Stimulated activated naive B cell treated with anti-CD40 and anti-IgM and Interleukin-4, amounts not matched to agents 10 μg/mL and 1 μg/mL and 100 μg/mL, for 72 hours (primary cell): ENCODE results near the gene GATA3.
A peak's percentile ranks its signal among the peaks of the same experiment; 100 is the strongest.

Experiments used
- ATAC-seq, 2 donors: fragments of 150-1000 bp; cut with Tn5 transposase; replicated peaks; 2 replicates each; pipeline ENCODE4 v1.10.0; 2021; ENCODE audit warnings: moderate library complexity in 1 of 2
- DNase-seq: peaks from one replicate; pipeline ENCODE4 v3.0.0; 2021
- H3K27ac Mint-ChIP-seq: one replicate; pipeline ENCODE4 v1.8.0; 2022; ENCODE audit warnings: mild to moderate bottlenecking, mixed read lengths
- H3K27me3 Mint-ChIP-seq, 2 donors: one replicate each; pipeline ENCODE4 v1.8.0; 2022; ENCODE audit warnings: mixed read lengths in 2 of 2
- H3K36me3 Mint-ChIP-seq, 2 donors: one replicate each; pipeline ENCODE4 v1.8.0; 2022; ENCODE audit warnings: mixed read lengths in 2 of 2, mild to moderate bottlenecking in 1 of 2
- H3K4me1 Mint-ChIP-seq, 2 donors: one replicate each; pipeline ENCODE4 v1.8.0; 2022; ENCODE audit warnings: mixed read lengths in 2 of 2, mild to moderate bottlenecking in 1 of 2
- H3K4me3 Mint-ChIP-seq, 2 donors: one replicate each; pipeline ENCODE4 v1.8.0; 2022; ENCODE audit warnings: mild to moderate bottlenecking in 2 of 2, mixed read lengths in 2 of 2, moderate library complexity in 1 of 2
- H3K9me3 Mint-ChIP-seq, 2 donors: one replicate each; pipeline ENCODE4 v1.8.0; 2022; ENCODE audit warnings: mixed read lengths in 2 of 2, mild to moderate bottlenecking in 1 of 2

Gene GATA3

DNA sequence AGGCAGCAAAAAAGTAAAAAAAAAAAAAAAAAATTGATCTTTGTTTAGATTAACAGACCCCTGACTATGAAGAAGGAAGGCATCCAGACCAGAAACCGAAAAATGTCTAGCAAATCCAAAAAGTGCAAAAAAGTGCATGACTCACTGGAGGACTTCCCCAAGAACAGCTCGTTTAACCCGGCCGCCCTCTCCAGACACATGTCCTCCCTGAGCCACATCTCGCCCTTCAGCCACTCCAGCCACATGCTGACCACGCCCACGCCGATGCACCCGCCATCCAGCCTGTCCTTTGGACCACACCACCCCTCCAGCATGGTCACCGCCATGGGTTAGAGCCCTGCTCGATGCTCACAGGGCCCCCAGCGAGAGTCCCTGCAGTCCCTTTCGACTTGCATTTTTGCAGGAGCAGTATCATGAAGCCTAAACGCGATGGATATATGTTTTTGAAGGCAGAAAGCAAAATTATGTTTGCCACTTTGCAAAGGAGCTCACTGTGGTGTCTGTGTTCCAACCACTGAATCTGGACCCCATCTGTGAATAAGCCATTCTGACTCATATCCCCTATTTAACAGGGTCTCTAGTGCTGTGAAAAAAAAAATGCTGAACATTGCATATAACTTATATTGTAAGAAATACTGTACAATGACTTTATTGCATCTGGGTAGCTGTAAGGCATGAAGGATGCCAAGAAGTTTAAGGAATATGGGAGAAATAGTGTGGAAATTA lies 19.4 kb downstream of the GATA3 start:
- Mint-ChIP-seq H3K4me1 (peaks cover 0 to 3% of the 10 kb centered on the region in 2 donors), H3K27ac (no peak overlapping the region), H3K9me3 (peaks cover 0 to 4% of the 10 kb centered on the region in 2 donors), H3K27me3 (peaks cover 26 to 28% of the 10 kb centered on the region in 2 donors), H3K36me3 (peaks cover 0 to 7% of the 10 kb centered on the region in 2 donors), H3K4me3 (no peak overlapping the region)
- ATAC-seq = no peak
- no peak for DNase-seq

DNA sequence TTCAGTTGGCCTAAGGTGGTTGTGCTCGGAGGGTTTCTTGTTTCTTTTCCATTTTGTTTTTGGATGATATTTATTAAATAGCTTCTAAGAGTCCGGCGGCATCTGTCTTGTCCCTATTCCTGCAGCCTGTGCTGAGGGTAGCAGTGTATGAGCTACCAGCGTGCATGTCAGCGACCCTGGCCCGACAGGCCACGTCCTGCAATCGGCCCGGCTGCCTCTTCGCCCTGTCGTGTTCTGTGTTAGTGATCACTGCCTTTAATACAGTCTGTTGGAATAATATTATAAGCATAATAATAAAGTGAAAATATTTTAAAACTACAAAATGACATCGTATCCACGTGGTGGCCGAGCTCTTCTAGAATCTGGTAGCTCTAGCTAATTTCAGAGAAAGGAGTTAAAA lies 20.4 kb downstream of the GATA3 start:
- no peaks in the 10 kb centered on the region for H3K9me3 Mint-ChIP-seq
- H3K27me3 Mint-ChIP-seq = peaks cover 23 to 34% of the 10 kb centered on the region in 2 donors
- no peak for DNase-seq
- no peak overlapping the region for H3K4me3 Mint-ChIP-seq
- peaks cover 0 to 2% of the 10 kb centered on the region in 2 donors for H3K36me3 Mint-ChIP-seq
- no peaks in the 10 kb centered on the region for H3K4me1 Mint-ChIP-seq
- H3K27ac Mint-ChIP-seq = no peak overlapping the region
- ATAC-seq = no peak

DNA sequence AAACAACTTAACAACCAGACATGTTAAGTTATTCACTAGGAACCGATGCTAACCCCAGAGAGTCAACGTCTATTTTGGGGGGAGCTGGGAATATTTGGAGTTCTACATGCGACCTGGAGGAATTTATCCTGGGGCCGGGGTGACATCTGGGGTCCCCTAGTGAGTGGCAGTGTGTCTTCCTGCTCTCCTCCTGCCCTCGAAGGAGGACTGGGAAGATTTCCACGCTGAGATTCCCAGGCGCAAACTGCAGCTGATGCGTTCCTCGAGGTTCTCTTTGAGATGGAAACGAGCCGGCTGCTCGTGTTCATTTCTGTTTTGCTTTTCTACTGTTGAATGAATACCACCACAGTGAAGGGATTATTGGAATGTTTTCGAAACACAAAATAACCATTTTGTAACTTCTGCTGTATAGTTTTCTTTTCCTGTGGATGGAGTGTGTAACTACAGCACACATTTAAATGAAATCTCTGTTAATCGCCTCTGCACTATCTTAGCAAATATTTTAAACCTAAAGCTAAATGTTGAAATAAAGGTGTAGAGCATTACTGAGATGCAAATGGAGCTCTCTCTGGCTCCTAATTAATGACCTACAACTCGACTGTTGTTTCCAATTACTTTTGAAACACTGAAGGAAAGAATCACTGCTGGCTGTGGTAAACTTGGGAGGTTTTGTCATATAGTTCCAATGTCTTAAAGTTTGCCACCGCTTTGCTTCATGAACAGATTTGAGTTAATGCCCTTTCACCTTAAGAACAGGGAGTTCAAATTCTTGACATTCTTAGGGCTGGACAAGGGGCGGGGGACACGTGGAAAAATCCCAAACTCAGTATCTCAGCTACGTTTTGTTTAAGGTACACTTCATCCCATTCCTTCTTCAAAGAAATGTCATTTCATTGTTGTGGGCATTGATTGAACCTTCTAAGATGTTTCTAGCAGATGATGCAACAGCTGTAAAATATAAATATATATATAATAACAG lies 21.1 kb downstream of the GATA3 start:
- Mint-ChIP-seq H3K27me3 (peaks cover 21 to 30% of the 10 kb centered on the region in 2 donors), H3K4me3 (no peak overlapping the region), H3K27ac (no peak overlapping the region), H3K36me3 (peaks cover 0 to 2% of the 10 kb centered on the region in 2 donors), H3K4me1 (no peaks in the 10 kb centered on the region), H3K9me3 (no peaks in the 10 kb centered on the region)
- ATAC-seq = no peak
- DNase-seq = no peak

DNA sequence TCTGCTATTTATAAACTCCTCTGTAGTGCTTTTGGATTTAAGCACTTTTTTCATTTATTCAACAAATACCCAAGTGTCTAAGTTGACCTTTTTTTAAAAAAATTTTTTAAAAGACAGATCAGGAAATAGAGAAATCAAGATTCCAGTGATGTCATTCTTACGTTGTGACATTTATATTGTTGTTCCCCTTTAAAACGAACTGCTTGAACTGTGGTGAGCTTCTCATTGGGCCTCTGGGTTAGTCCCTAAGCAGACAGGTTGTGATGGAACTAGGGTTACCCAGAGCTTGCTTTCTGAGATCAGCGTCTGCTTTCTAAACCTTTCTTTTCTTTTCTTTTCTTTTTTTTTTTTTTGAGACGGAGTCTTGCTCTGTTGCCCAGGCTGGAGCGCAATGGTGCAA lies 22.4 kb downstream of the GATA3 start:
- no peak overlapping the region for H3K4me3 Mint-ChIP-seq
- H3K36me3 Mint-ChIP-seq = peaks cover 0 to 2% of the 10 kb centered on the region in 2 donors
- DNase-seq (no peak), ATAC-seq (no peak)
- H3K4me1 Mint-ChIP-seq = no peaks in the 10 kb centered on the region
- H3K9me3 Mint-ChIP-seq = no peaks in the 10 kb centered on the region
- H3K27me3 Mint-ChIP-seq = peaks cover 19 to 34% of the 10 kb centered on the region in 2 donors
- H3K27ac Mint-ChIP-seq = no peak overlapping the region

DNA sequence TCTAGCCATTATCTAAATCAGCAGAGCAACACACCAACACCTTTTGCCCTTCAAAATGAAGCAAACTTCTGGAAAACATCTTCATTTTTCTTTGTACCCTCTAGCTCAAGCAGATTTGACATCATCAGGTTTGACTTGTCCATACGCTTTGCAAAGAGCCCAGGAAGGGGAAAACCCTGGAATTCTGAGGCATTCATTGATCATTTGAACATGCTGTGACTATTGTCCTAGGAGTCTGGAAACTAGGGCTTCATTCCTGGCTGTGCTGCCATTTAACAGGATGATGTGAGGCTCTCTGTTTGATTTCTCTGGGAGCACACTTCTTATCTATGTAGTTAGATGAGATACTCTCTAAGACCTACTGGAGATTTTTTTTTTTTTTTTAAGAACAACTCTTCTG lies 23.5 kb downstream of the GATA3 start:
- Mint-ChIP-seq H3K9me3 (no peaks in the 10 kb centered on the region), H3K4me1 (no peaks in the 10 kb centered on the region), H3K36me3 (no peaks in the 10 kb centered on the region), H3K4me3 (no peak overlapping the region), H3K27ac (no peak overlapping the region), H3K27me3 (peaks cover 10 to 31% of the 10 kb centered on the region in 2 donors)
- no peak for ATAC-seq
- DNase-seq = no peak

DNA sequence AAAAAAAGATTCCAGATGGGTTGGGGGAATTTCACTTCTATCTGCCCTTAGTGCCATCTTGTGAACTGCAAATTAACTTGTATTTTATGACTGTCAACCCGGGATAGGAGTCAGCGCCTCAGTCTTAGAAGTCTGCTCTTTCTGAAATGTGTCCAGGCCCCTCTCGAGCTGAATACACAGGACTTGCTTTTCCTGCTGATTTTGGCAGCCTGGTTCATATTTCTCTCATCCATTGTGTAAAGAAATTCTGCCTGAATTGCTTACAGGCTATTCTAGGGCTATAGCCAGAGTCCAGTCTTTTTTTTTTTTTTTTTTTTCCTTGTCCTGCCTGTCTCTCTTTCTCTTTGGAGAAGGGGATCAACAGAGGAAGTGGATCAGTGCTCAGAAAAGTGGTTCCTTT lies 24.6 kb downstream of the GATA3 start:
- no peaks in the 10 kb centered on the region for H3K4me1 Mint-ChIP-seq
- H3K9me3 Mint-ChIP-seq = no peaks in the 10 kb centered on the region
- H3K36me3 Mint-ChIP-seq = no peaks in the 10 kb centered on the region
- no peak overlapping the region for H3K4me3 Mint-ChIP-seq
- no peak for ATAC-seq
- H3K27ac Mint-ChIP-seq = no peak overlapping the region
- no peak for DNase-seq
- peaks cover 10 to 38% of the 10 kb centered on the region in 2 donors for H3K27me3 Mint-ChIP-seq

DNA sequence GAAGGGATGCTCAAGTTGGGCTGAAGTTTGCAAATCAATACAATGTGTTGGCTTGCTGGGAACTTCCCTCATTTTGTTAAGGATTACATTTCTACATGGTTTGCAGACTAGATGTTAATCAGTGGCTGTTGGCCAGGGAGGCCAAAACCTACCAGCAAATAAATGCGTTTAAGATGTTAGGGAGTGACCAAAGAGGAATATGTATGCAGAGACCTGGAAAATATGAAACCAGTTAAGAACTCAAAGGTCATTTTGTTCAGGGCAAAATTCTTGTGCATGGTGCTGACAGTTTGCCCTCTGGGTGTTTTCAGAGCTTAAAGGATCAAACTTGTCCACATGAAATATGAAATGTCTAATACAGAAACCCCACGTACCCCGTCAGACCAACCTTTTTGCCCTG lies 30.3 kb downstream of the GATA3 start:
- ATAC-seq = no peak
- peaks cover 14 to 24% of the 10 kb centered on the region in 2 donors for H3K27me3 Mint-ChIP-seq
- H3K27ac Mint-ChIP-seq = no peak overlapping the region
- no peak overlapping the region for H3K4me3 Mint-ChIP-seq
- H3K9me3 Mint-ChIP-seq = no peaks in the 10 kb centered on the region
- DNase-seq = no peak
- no peaks in the 10 kb centered on the region for H3K36me3 Mint-ChIP-seq
- H3K4me1 Mint-ChIP-seq = no peaks in the 10 kb centered on the region

DNA sequence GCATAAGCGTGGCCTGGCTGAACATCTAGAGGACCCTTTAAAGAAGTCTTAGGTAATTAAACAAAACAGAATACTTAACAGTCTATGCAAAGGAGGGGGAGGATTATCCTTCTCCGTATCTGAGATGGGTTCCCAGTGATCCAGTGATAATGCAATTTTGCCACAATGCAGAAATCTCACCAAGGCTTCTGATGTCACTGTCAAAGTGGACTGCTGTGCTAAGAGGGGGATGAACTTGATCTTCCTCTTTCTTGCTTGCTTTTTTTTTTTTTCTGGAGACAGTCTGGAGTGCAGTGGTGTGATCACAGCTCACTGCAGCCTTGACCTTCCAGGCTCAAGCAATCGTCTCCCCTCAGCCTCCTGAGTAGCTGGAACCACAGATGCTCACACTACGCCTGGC lies 30.8 kb downstream of the GATA3 start:
- ATAC-seq = no peak
- Mint-ChIP-seq H3K27ac (no peak overlapping the region), H3K4me1 (no peaks in the 10 kb centered on the region), H3K9me3 (no peaks in the 10 kb centered on the region), H3K4me3 (no peak overlapping the region), H3K36me3 (no peaks in the 10 kb centered on the region), H3K27me3 (peaks cover 14 to 24% of the 10 kb centered on the region in 2 donors)
- no peak for DNase-seq

DNA sequence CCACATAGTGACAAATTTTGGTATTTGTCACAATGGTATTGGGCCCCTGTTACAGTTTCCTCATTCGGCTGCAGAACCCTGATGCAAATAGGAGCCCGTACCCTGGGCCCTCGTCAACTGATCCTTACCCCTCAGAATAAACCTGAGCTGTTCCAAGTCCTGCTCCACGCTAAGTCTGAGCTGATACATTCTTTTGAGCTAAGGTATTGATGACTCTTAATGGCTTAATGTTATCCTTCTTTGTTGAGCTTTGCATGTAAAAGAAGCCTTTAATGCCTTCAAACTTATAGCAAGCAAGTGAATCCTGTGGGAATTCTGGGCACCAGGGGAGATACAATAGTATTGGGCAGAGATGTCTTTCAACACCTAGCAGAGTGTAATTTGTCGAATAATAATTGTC lies 31.8 kb downstream of the GATA3 start:
- no peak for ATAC-seq
- DNase-seq = no peak
- Mint-ChIP-seq H3K9me3 (no peaks in the 10 kb centered on the region), H3K36me3 (no peaks in the 10 kb centered on the region), H3K27ac (no peak overlapping the region), H3K27me3 (peaks cover 4 to 16% of the 10 kb centered on the region in 2 donors), H3K4me1 (no peaks in the 10 kb centered on the region), H3K4me3 (no peak overlapping the region)

DNA sequence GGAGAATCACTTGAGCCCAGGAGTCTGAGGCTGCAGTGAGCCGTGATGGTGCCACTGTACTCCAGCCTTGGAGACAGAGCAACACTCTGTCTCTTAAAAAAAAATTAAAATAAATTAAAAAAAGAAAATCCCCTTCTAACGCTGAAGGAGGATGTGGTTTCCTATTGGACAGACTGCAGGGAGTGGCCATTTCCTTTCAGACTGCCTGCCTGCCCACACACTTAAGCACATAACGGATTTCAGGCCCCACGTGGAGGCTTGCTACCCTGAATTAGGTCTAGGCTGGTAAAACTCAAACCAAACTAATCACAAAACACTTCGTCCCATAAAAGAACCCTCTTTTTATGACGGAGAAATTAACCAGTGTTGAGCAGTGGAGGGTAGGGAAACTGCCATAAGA lies 34.0 kb downstream of the GATA3 start:
- H3K27ac Mint-ChIP-seq = no peak overlapping the region

DNA sequence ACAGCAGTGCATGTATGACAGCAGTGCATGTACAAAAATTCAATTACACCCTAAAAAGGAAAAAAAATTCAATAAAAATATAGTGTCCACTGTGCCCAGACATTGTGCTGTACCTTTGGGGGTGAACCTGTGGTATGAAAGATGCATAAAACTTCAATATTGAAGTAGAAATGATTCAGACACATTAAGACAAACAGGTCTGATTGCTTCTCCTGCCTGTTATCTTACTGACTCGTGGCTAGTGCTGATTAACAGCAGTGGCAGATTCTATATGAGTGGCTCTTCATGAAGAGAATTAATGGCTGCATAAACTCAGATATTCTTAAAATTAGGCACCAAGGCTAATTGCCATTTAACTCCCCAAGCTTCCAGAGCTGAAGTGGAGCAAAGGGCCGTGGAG lies 37.9 kb downstream of the GATA3 start:
- peaks cover 0 to 5% of the 10 kb centered on the region in 2 donors for H3K27me3 Mint-ChIP-seq
- no peaks in the 10 kb centered on the region for H3K36me3 Mint-ChIP-seq
- ATAC-seq (no peak), DNase-seq (no peak)
- H3K9me3 Mint-ChIP-seq = no peaks in the 10 kb centered on the region
- no peaks in the 10 kb centered on the region for H3K4me1 Mint-ChIP-seq
- no peak overlapping the region for H3K4me3 Mint-ChIP-seq
- H3K27ac Mint-ChIP-seq = no peak overlapping the region

More for the DNA sequence above, 34.0 kb downstream of the GATA3 start:
- ATAC-seq (peak; percentile 72 to 73), DNase-seq (no peak)
- Mint-ChIP-seq H3K27me3 (peaks cover 3 to 4% of the 10 kb centered on the region in 2 donors), H3K4me3 (no peak overlapping the region), H3K4me1 (no peaks in the 10 kb centered on the region), H3K9me3 (no peaks in the 10 kb centered on the region), H3K36me3 (no peaks in the 10 kb centered on the region)

DNA sequence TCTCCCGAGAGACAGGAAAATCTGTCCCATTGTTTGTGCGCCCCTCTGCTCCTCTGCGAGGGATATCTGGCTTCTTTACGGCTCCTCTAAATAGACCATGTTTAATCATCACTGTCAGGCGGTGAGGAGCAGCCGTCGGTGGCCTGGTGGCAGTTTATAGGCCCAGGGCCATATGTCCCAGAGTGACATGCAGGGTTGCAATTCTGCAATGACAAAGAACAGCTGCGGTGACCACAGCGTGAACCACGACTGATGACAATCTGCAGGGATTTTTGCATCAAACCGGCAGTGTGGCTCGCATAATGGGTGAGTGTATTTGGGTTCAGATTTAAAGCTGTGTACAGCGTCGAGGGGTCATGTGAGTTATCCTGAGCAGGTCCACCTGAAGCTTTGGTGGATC lies 41.5 kb downstream of the GATA3 start:
- Mint-ChIP-seq H3K36me3 (no peaks in the 10 kb centered on the region), H3K9me3 (no peaks in the 10 kb centered on the region)
- no peak for DNase-seq

DNA sequence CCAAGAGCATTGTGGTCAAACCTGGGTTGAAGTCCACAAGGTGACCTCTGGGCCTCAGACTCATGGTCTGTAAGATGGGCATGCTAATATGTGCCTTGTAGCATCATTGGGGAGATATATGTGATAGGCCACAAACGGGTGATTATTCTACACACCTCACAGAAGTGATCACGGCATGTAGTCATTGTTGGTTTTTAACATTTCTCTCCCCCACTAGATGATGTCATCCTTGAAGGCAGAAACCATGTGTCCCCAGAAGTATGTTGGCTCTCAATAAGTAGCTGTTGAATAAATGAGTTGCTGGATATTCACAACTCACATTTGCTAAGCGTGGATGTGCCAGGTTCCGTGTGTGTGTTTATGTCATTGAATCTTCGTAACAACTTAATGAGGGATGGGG lies 42.4 kb downstream of the GATA3 start:
- Mint-ChIP-seq H3K27me3 (peaks cover 5 to 9% of the 10 kb centered on the region in 2 donors), H3K4me3 (no peak overlapping the region), H3K9me3 (no peaks in the 10 kb centered on the region), H3K36me3 (no peaks in the 10 kb centered on the region), H3K4me1 (no peaks in the 10 kb centered on the region), H3K27ac (no peak overlapping the region)
- no peak for DNase-seq
- no peak for ATAC-seq

More for the DNA sequence above, 41.5 kb downstream of the GATA3 start:
- Mint-ChIP-seq H3K27ac (no peak overlapping the region), H3K27me3 (peaks cover 0 to 5% of the 10 kb centered on the region in 2 donors), H3K4me1 (no peaks in the 10 kb centered on the region), H3K4me3 (no peak overlapping the region)
- no peak for ATAC-seq

DNA sequence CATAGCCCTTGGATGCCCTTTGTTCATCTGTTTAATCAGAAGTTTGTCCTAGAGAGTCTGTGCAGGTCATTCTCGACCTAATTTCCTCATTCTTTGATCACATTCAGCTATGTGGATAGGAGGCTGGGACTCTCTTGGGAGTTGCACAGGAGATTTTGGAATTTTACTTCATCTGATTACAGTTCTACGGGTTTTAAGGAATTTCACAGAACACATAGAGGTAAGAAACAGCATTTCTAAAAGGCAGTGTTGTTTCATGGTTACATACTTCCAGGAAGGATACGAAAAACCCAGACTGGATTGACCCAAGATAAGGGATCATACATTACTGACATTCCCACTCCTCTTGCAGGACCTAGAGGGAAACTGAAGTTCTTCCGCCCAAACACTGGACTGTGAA lies 45.9 kb downstream of the GATA3 start:
- no peak overlapping the region for H3K4me3 Mint-ChIP-seq
- no peak overlapping the region for H3K27ac Mint-ChIP-seq
- peaks cover 14 to 28% of the 10 kb centered on the region in 2 donors for H3K27me3 Mint-ChIP-seq
- H3K9me3 Mint-ChIP-seq = peaks cover 0 to 3% of the 10 kb centered on the region in 2 donors
- no peaks in the 10 kb centered on the region for H3K36me3 Mint-ChIP-seq
- no peak for DNase-seq
- peaks cover 3 to 6% of the 10 kb centered on the region in 2 donors for H3K4me1 Mint-ChIP-seq
- no peak for ATAC-seq
